Panc1 (cell line): ENCODE measurements around the gene LRBA.

ENCODE experiments used
- POLR2AphosphoS5 ChIP-seq: IDR thresholded peaks from 2 replicates; pipeline ENCODE4 v1.6.1; 2012; ENCODE audit warnings: mild to moderate bottlenecking, low read depth, low read length, moderate library complexity
- REST ChIP-seq, 2 experiments: IDR thresholded peaks; 2 replicates each; pipeline ENCODE4 v1.6.1; 2011 to 2012; ENCODE audit warnings: low read depth in 2 of 2, control low read depth in 1 of 2, low read length in 1 of 2, mild to moderate bottlenecking in 1 of 2, moderate library complexity in 1 of 2; ENCODE audit not compliant: insufficient read depth in 1 of 2
- SIN3A ChIP-seq: IDR thresholded peaks from 2 replicates; pipeline ENCODE4 v1.6.1; 2012; ENCODE audit warnings: low read depth, mild to moderate bottlenecking, low read length, moderate library complexity, borderline replicate concordance; ENCODE audit not compliant: insufficient read depth
- TF ChIP-seq, protein P1 (sequence below): fragments of 450-650 bp; IDR thresholded peaks from 2 replicates; pipeline ENCODE4 v1.5.1; 2017; ENCODE audit warnings: mild to moderate bottlenecking

GRCh38 chr4:150367326-150367725, 647.8 kb downstream of the LRBA start:
- TF ChIP-seq, protein P1, sequence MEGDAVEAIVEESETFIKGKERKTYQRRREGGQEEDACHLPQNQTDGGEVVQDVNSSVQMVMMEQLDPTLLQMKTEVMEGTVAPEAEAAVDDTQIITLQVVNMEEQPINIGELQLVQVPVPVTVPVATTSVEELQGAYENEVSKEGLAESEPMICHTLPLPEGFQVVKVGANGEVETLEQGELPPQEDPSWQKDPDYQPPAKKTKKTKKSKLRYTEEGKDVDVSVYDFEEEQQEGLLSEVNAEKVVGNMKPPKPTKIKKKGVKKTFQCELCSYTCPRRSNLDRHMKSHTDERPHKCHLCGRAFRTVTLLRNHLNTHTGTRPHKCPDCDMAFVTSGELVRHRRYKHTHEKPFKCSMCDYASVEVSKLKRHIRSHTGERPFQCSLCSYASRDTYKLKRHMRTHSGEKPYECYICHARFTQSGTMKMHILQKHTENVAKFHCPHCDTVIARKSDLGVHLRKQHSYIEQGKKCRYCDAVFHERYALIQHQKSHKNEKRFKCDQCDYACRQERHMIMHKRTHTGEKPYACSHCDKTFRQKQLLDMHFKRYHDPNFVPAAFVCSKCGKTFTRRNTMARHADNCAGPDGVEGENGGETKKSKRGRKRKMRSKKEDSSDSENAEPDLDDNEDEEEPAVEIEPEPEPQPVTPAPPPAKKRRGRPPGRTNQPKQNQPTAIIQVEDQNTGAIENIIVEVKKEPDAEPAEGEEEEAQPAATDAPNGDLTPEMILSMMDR: no peak
- no peak for TF ChIP-seq POLR2AphosphoS5
- no peak for TF ChIP-seq REST (IDR thresholded peaks at IDR 0.05; ENCODE audit: insufficient read depth in 1 of 2, low read depth in 2 of 2, low read length in 1 of 2)
- no peak for TF ChIP-seq SIN3A
